ENCODE measurements around the gene MARCHF9. TPM values are rescaled to one million over a fixed set of nuclear protein-coding genes. Genes with fewer than 3 reads are reported as not detected.

Gene MARCHF9, protein sequence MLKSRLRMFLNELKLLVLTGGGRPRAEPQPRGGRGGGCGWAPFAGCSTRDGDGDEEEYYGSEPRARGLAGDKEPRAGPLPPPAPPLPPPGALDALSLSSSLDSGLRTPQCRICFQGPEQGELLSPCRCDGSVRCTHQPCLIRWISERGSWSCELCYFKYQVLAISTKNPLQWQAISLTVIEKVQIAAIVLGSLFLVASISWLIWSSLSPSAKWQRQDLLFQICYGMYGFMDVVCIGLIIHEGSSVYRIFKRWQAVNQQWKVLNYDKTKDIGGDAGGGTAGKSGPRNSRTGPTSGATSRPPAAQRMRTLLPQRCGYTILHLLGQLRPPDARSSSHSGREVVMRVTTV
- 10 to 100 TPM; 13.6 to 15.8 TPM for total RNA-seq
- 10.2 TPM for polyA plus RNA-seq (2013, experiment 1 of 2)
- 7.9 TPM for polyA plus RNA-seq (2013, experiment 2 of 2)
- long read RNA-seq, experiment 1, partial matches to known transcripts, result 2 of 8 reads
- long read RNA-seq, experiment 1, other reads (novel, unspliced or antisense), result 0 of 8 reads
- long read RNA-seq, experiment 2, partial matches to known transcripts, result 1 of 7 reads
- long read RNA-seq, experiment 2, other reads (novel, unspliced or antisense), result 3 of 7 reads
- long read RNA-seq, experiment 3, result 0 reads
- long read RNA-seq, experiment 4, partial matches to known transcripts, result 1 of 1 reads
- long read RNA-seq, experiment 4, other reads (novel, unspliced or antisense), result 0 of 1 reads

GRCh38 chr12:57754411-57755193 lies at the start of gene MARCHF9:
Gene MARCHF9 (plus strand): TSS chr12:57755103. CDS start chr12:57755529, 426 bp downstream.
- Mint-ChIP-seq H3K36me3 (ENCODE audit: low read depth) (peaks cover 29% of the 10 kb centered on the region), H3K4me1 (peaks cover 37% of the 10 kb centered on the region), H3K4me3 (peak within 1 kb of the TSS; percentile 73), H3K27ac (peak within 1 kb of the TSS; percentile 42), H3K27me3 (ENCODE audit: insufficient read depth) (peaks cover 54% of the 10 kb centered on the region), H3K9me3 (no peaks in the 10 kb centered on the region)
- DNase-seq, result peak; percentile 90
- no peak for TF ChIP-seq CTCF (conservative IDR thresholded peaks at IDR 0.05)
- peak within 1 kb of the TSS; percentile 86 for H3K4me3 ChIP-seq (ENCODE audit: low read length)
- H3K27me3 ChIP-seq (ENCODE audit: control insufficient read depth, insufficient read depth, low read length, poor library complexity, severe bottlenecking), result peaks cover 43% of the 10 kb centered on the region
- no peaks in the 10 kb centered on the region for H3K9me3 ChIP-seq (ENCODE audit: control insufficient read depth, low read length)
- peaks cover 5% of the 10 kb centered on the region for H3K4me1 ChIP-seq (ENCODE audit: control insufficient read depth, insufficient read depth, low read length)
- H3K36me3 ChIP-seq (ENCODE audit: control insufficient read depth, insufficient read depth, low read length), result peaks cover 21% of the 10 kb centered on the region
- H3K27ac ChIP-seq (ENCODE audit: low read depth, low read length), result no peak within 1 kb of the TSS
- no peak within 1 kb of the TSS for H3K9ac ChIP-seq (ENCODE audit: extremely low read depth, low read length, poor library complexity, severe bottlenecking)
- 0 to 1% methylated on average over 3 to 25 of the region's 41 CpGs for WGBS, 2 experiments (ENCODE audit: insufficient coverage in 1 of 2, insufficient read length in 1 of 2)

GRCh38 chr12:57707250-57707649 lies 47.7 kb upstream of the MARCHF9 start:
- 89 to 93% methylated on average over 3 of the region's 3 CpGs for WGBS, 2 experiments (ENCODE audit: insufficient coverage in 1 of 2, insufficient read length in 1 of 2)
- H3K27ac Mint-ChIP-seq, result no peak overlapping the region
- Histone ChIP-seq H3K9me3 (ENCODE audit: control insufficient read depth, low read length) (peaks cover 21% of the 10 kb centered on the region), H3K27ac (ENCODE audit: low read depth, low read length) (no peak overlapping the region), H3K9ac (ENCODE audit: extremely low read depth, low read length, poor library complexity, severe bottlenecking) (no peak overlapping the region), H3K4me1 (ENCODE audit: control insufficient read depth, insufficient read depth, low read length) (no peaks in the 10 kb centered on the region), H3K4me3 (ENCODE audit: low read length) (no peak overlapping the region), H3K27me3 (ENCODE audit: control insufficient read depth, insufficient read depth, low read length, poor library complexity, severe bottlenecking) (no peaks in the 10 kb centered on the region), H3K36me3 (ENCODE audit: control insufficient read depth, insufficient read depth, low read length) (peaks cover 36% of the 10 kb centered on the region)
- DNase-seq, result no peak
- H3K4me3 Mint-ChIP-seq, result no peak overlapping the region
- H3K36me3 Mint-ChIP-seq (ENCODE audit: low read depth), result peaks cover 53% of the 10 kb centered on the region
- no peaks in the 10 kb centered on the region for H3K27me3 Mint-ChIP-seq (ENCODE audit: insufficient read depth)
- no peaks in the 10 kb centered on the region for H3K4me1 Mint-ChIP-seq
- peaks cover 11% of the 10 kb centered on the region for H3K9me3 Mint-ChIP-seq
- TF ChIP-seq CTCF (conservative IDR thresholded peaks at IDR 0.05), result no peak

DNA sequence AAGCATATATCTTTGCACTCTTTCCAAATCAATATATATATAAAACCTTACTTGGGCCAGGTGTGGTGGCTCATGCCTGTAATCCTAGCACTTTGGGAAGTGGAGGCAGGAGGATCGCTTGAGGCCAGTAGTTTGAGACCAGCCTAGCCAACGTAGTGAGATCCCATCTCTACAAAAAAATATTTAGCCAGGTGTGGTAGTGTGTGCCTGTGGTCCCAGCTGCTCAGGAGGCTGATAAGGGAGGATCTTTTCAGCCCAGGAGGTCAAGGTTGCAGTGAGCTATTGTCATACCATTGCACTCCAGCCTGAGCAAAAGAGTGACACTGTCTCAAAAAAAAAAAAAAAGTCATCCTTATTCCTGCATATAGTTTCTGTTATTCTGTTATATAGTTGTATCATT lies 46.6 kb upstream of the MARCHF9 start:
- no peak overlapping the region for H3K27ac Mint-ChIP-seq
- peaks cover 25% of the 10 kb centered on the region for H3K36me3 ChIP-seq (ENCODE audit: control insufficient read depth, insufficient read depth, low read length)
- H3K27ac ChIP-seq (ENCODE audit: low read depth, low read length), result no peak overlapping the region
- H3K36me3 Mint-ChIP-seq (ENCODE audit: low read depth), result peaks cover 46% of the 10 kb centered on the region
- WGBS, 2 experiments (ENCODE audit: insufficient coverage in 1 of 2, insufficient read length in 1 of 2), result 92% methylated on average over 1 of the region's 2 CpGs; no CpG with 5 or more reads in 1 of the 2 experiments
- DNase-seq, result no peak
- H3K4me1 ChIP-seq (ENCODE audit: control insufficient read depth, insufficient read depth, low read length), result no peaks in the 10 kb centered on the region
- H3K4me3 ChIP-seq (ENCODE audit: low read length), result no peak overlapping the region
- H3K4me3 Mint-ChIP-seq, result no peak overlapping the region
- no peak overlapping the region for H3K9ac ChIP-seq (ENCODE audit: extremely low read depth, low read length, poor library complexity, severe bottlenecking)
- TF ChIP-seq CTCF (conservative IDR thresholded peaks at IDR 0.05), result no peak
- H3K9me3 ChIP-seq (ENCODE audit: control insufficient read depth, low read length), result peaks cover 14% of the 10 kb centered on the region
- H3K4me1 Mint-ChIP-seq, result no peaks in the 10 kb centered on the region
- H3K27me3 ChIP-seq (ENCODE audit: control insufficient read depth, insufficient read depth, low read length, poor library complexity, severe bottlenecking), result no peaks in the 10 kb centered on the region
- peaks cover 7% of the 10 kb centered on the region for H3K9me3 Mint-ChIP-seq
- no peaks in the 10 kb centered on the region for H3K27me3 Mint-ChIP-seq (ENCODE audit: insufficient read depth)

Measured in endodermal cell (in vitro differentiated cells).